Measurements from ENCODE around the gene IL17RA. TPM values are rescaled to one million over a fixed set of nuclear protein-coding genes. Genes with fewer than 3 reads are reported as not detected.

The IL17RA gene
- total and polyA plus RNA-seq, 2 donors (not counting 3 experiments of a cell fraction or from before 2014, with no cell fraction given) = 13.0 to 19.3 TPM

- CTCF ChIA-PET = interaction anchor here (2.8 kb wide), 1 partner anchor 10 kb away, joined by 13 read pairs; no protein-coding TSS in a partner anchor
- H3K4me1 ChIP-seq (ENCODE audit: control insufficient read depth, extremely low read depth, insufficient read depth, low read length) = no peaks in the 10 kb centered on the region
- H2AFZ ChIP-seq (ENCODE audit: low read depth, low read length) = no peak overlapping the region
- H3K27ac ChIP-seq (ENCODE audit: insufficient read depth, low read depth, low read length) = no peak overlapping the region
- H3K9me1 ChIP-seq (replicated peaks; ENCODE audit: control insufficient read depth, extremely low read depth, insufficient read depth, low read length) = no peaks in the 10 kb centered on the region
- H3K4me2 ChIP-seq (ENCODE audit: insufficient read depth, low read length) = no peak overlapping the region
- H3K4me3 ChIP-seq (replicated peaks in 1 of 3; ENCODE audit: insufficient read depth in 1 of 3, low read depth in 1 of 3, low read length in 3 of 3) = no peak overlapping the region
- dilution Hi-C loops (cut with MboI; ENCODE audit: extremely low pct_ligation_motif_present, low sequenced_read_pairs) (no loop called here), intact Hi-C loops (cut with micrococcal nuclease) (no loop called here)
- no peaks in the 10 kb centered on the region for H3K79me2 ChIP-seq (ENCODE audit: control insufficient read depth, insufficient read depth, low read length)
- DNase-seq (ENCODE audit: low read depth, low spot score) (no peak), FAIRE-seq (no peak)
- BruUV-seq (replicated peaks) = no TSS peak
- POLR2A ChIA-PET = no interaction called here
- no peaks in the 10 kb centered on the region for H4K20me1 ChIP-seq (replicated peaks; ENCODE audit: control insufficient read depth, extremely low read depth, insufficient read depth, low read length)
- H3K27me3 ChIP-seq (ENCODE audit: control insufficient read depth in 2 of 2, insufficient read depth in 2 of 2, low read length in 2 of 2) = no peaks in the 10 kb centered on the region
- H3K9me3 ChIP-seq (replicated peaks; ENCODE audit: control insufficient read depth, insufficient read depth, low read length) = no peaks in the 10 kb centered on the region
- no peak overlapping the region for H3K9ac ChIP-seq (replicated peaks; ENCODE audit: extremely low read depth, insufficient read depth, low read length)
- TF ChIP-seq FOS (IDR thresholded peaks at IDR 0.05; ENCODE audit: borderline replicate concordance, insufficient read depth, low read length) (no peak), JUN (IDR thresholded peaks at IDR 0.05; ENCODE audit: borderline replicate concordance, insufficient read depth, insufficient read length, low read depth) (no peak), POLR2A (IDR thresholded peaks at IDR 0.05; ENCODE audit: low read depth, low read length) (no peak), GATA2 (IDR thresholded peaks at IDR 0.05; ENCODE audit: insufficient read depth, insufficient read length, low read depth, low read length) (no peak), MYC (IDR thresholded peaks at IDR 0.05; ENCODE audit: low read depth, low read length) (no peak), POLR2AphosphoS5 (IDR thresholded peaks at IDR 0.05; ENCODE audit: insufficient read depth, low read depth, low read length) (no peak), EZH2 (IDR thresholded peaks at IDR 0.05; ENCODE audit: borderline replicate concordance, low read depth, low read length, severe bottlenecking) (no peak)
- TF ChIP-seq, protein P1, sequence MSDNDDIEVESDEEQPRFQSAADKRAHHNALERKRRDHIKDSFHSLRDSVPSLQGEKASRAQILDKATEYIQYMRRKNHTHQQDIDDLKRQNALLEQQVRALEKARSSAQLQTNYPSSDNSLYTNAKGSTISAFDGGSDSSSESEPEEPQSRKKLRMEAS (IDR thresholded peaks at IDR 0.05; ENCODE audit: insufficient read depth, insufficient read length) = no peak
- TF ChIP-seq, protein P2, sequence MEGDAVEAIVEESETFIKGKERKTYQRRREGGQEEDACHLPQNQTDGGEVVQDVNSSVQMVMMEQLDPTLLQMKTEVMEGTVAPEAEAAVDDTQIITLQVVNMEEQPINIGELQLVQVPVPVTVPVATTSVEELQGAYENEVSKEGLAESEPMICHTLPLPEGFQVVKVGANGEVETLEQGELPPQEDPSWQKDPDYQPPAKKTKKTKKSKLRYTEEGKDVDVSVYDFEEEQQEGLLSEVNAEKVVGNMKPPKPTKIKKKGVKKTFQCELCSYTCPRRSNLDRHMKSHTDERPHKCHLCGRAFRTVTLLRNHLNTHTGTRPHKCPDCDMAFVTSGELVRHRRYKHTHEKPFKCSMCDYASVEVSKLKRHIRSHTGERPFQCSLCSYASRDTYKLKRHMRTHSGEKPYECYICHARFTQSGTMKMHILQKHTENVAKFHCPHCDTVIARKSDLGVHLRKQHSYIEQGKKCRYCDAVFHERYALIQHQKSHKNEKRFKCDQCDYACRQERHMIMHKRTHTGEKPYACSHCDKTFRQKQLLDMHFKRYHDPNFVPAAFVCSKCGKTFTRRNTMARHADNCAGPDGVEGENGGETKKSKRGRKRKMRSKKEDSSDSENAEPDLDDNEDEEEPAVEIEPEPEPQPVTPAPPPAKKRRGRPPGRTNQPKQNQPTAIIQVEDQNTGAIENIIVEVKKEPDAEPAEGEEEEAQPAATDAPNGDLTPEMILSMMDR (IDR thresholded peaks at IDR 0.05; ENCODE audit: extremely low read depth in 1 of 2, insufficient read depth in 1 of 2, low read depth in 1 of 2, low read length in 2 of 2) = no peak
- no peaks in the 10 kb centered on the region for H3K36me3 ChIP-seq (ENCODE audit: control insufficient read depth in 2 of 2, extremely low read depth in 1 of 2, insufficient read depth in 2 of 2, low read length in 2 of 2)
Observed at GRCh38 chr22:17047656-17048055, 37.1 kb upstream of the IL17RA start.
